Ovary (tissue), 3 donors: ENCODE data around the gene SLC26A3.

ENCODE experiments used
- EP300 ChIP-seq: sonication (generic); formaldehyde crosslinking; IDR thresholded peaks from one replicate; pipeline ENCODE4 v1.6.1; 2017; ENCODE audit warnings: antibody characterized with exemption
- POLR2A ChIP-seq: fragments of 450-650 bp; IDR thresholded peaks from one replicate; pipeline ENCODE4 v1.6.1; 2017; ENCODE audit warnings: antibody characterized with exemption, mild to moderate bottlenecking, moderate library complexity
- TF ChIP-seq, protein P1 (sequence below), 3 donors: fragments of 450-650 bp in 2 of 3; fragments of 200-600 bp in 1 of 3; IDR thresholded peaks; one replicate each; pipeline versions ENCODE4 v1.5.1 to v1.8.0; 2016 to 2022; ENCODE audit warnings: antibody characterized with exemption in 3 of 3, mild to moderate bottlenecking in 1 of 3
- donor health status: DM: no; HTN: no; CAD: no.

DNA sequence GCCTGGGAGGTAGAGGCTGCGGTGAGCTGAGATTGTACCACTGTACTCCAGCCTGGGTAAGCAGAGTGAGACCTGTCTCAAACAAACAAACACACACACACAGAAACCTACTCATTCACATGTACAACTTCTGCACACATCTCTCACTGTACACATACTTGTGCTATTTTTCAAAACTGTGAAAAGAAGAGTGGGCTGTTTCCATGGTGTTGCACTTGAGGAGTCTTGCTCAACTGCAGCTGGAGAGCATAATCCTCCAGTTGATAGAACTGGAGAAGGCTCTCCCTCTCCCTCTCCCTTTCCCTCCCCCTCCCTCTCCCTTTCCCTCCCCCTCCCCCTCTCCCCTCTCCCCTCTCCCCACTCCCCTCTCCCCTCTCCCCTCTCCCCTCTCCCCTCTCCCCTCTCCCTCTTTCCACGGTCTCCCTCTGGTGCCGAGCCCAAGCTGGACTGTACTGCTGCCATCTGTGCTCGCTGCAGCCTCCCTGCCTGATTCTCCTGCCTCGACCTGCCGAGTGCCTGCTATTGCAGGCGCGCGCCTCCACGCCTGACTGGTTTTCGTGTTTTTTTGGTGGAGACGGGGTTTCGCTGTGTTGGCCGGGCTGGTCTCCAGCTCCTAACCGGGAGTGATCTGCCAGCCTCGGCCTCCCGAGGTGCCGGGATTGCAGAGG lies 44.3 kb upstream of the SLC26A3 start:
- TF ChIP-seq, protein P1, sequence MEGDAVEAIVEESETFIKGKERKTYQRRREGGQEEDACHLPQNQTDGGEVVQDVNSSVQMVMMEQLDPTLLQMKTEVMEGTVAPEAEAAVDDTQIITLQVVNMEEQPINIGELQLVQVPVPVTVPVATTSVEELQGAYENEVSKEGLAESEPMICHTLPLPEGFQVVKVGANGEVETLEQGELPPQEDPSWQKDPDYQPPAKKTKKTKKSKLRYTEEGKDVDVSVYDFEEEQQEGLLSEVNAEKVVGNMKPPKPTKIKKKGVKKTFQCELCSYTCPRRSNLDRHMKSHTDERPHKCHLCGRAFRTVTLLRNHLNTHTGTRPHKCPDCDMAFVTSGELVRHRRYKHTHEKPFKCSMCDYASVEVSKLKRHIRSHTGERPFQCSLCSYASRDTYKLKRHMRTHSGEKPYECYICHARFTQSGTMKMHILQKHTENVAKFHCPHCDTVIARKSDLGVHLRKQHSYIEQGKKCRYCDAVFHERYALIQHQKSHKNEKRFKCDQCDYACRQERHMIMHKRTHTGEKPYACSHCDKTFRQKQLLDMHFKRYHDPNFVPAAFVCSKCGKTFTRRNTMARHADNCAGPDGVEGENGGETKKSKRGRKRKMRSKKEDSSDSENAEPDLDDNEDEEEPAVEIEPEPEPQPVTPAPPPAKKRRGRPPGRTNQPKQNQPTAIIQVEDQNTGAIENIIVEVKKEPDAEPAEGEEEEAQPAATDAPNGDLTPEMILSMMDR (IDR thresholded peaks at IDR 0.05): no peak
- TF ChIP-seq POLR2A (no peak), EP300 (no peak)
